ENCODE measurements around the gene CRIP2. TPM values are rescaled to one million over a fixed set of nuclear protein-coding genes. Genes with fewer than 3 reads are reported as not detected.

The CRIP2 gene
- total and polyA plus RNA-seq, 9 of the 15 experiments (the other 6 are each of a cell fraction or from before 2014, with no cell fraction given): 0.18 to 2.0 (median 0.69) TPM; not detected in 1

- Histone ChIP-seq H3K79me2 (ENCODE audit: control insufficient read depth, insufficient read depth, low read length) (peaks cover 63% of the 10 kb centered on the region), H4K20me1 (replicated peaks; ENCODE audit: control insufficient read depth, insufficient read depth, low read length) (peaks cover 8% of the 10 kb centered on the region; the same call in 1 of the 2 replicates), H3K4me2 (ENCODE audit: insufficient read depth, low read length) (no peak overlapping the region), H3K36me3 (ENCODE audit: control insufficient read depth, insufficient read depth, low read length) (peaks cover 51% of the 10 kb centered on the region; the same call in 1 of the 3 replicates), H3K4me3 (no peak overlapping the region), H3K4me1 (replicated peaks in 1 of 2; ENCODE audit: control insufficient read depth in 2 of 2, insufficient read depth in 2 of 2, low read length in 2 of 2) (peaks cover 0 to 50% of the 10 kb centered on the region in 2 experiments; a peak in 2 of 5 replicates), H2AFZ (ENCODE audit: low read depth, low read length) (no peak overlapping the region), H3K27me3 (ENCODE audit: control insufficient read depth in 2 of 2, insufficient read depth in 2 of 2, low read length in 2 of 2) (no peaks in the 10 kb centered on the region), H3K27ac (ENCODE audit: extremely low read depth, low read depth, low read length) (no peak overlapping the region), H3K9me3 (replicated peaks; ENCODE audit: control insufficient read depth, insufficient read depth, low read depth, low read length) (no peaks in the 10 kb centered on the region), H3K9me1 (ENCODE audit: control insufficient read depth, insufficient read depth, low read length) (no peaks in the 10 kb centered on the region), H3K9ac (ENCODE audit: insufficient read depth in 1 of 2, low read depth in 2 of 2, low read length in 2 of 2) (no peak overlapping the region; a peak in 1 of 4 replicates)
- POLR2A ChIA-PET: interaction anchor here (0.5 to 0.7 kb wide), 2 partner anchors 19 to 44 kb away, joined by 3 read pairs; no protein-coding TSS in a partner anchor
- intact Hi-C loops (cut with micrococcal nuclease) (no loop called here), in situ Hi-C loops (cut with MboI) (no loop called here)
- DNase-seq (ENCODE audit: extremely low read depth in 1 of 4, low spot score in 3 of 4): no peak
- BruUV-seq (replicated peaks): no TSS peak
- CTCF ChIA-PET (ENCODE audit: low intra/inter-chr PET ratio): no interaction called here
- 94% methylated on average over 9 of the region's 18 CpGs for WGBS (ENCODE audit: insufficient coverage, low coverage, missing lambda C conversion rate)
- no peak for FAIRE-seq
- ATAC-seq: no peak
- TF ChIP-seq RBFOX2 (IDR thresholded peaks at IDR 0.05; ENCODE audit: low read depth, low read length): 0 out of 2 replicates have a peak, but pooled peaks have one; percentile 11
- no peak for TF ChIP-seq SAFB (IDR thresholded peaks at IDR 0.05; ENCODE audit: borderline replicate concordance, low read depth, low read length)
Observed at GRCh38 chr14:105437723-105438500, 36.7 kb upstream of the CRIP2 start.

GRCh38 chr14:105439179-105439578, 35.4 kb upstream of the CRIP2 start:
- peaks cover 51% of the 10 kb centered on the region; the same call in 1 of the 3 replicates for H3K36me3 ChIP-seq (ENCODE audit: control insufficient read depth, insufficient read depth, low read length)
- 86% methylated on average over 6 of the region's 11 CpGs for whole genome bisulfite sequencing (ENCODE audit: insufficient coverage, low coverage, missing lambda C conversion rate)
- POLR2A ChIA-PET: no interaction called here
- H2AFZ ChIP-seq (ENCODE audit: low read depth, low read length): no peak overlapping the region
- TF ChIP-seq NELFE (IDR thresholded peaks at IDR 0.05; ENCODE audit: insufficient read depth, insufficient read length) (no peak), GABPB2 (CRISPR knock-in tag; conservative IDR thresholded peaks at IDR 0.05) (no peak), STAT5B (CRISPR knock-in tag; IDR thresholded peaks at IDR 0.05) (no peak), STAT5A (IDR thresholded peaks at IDR 0.05; ENCODE audit: borderline replicate concordance, low read length) (no peak), NR2C1 (IDR thresholded peaks at IDR 0.05) (no peak), NR2C1 (tag; IDR thresholded peaks at IDR 0.05) (no peak), TCF7 (IDR thresholded peaks at IDR 0.05; ENCODE audit: borderline replicate concordance) (no peak), USF1 (CRISPR knock-in tag; IDR thresholded peaks at IDR 0.05) (no peak), BMI1 (IDR thresholded peaks at IDR 0.05; ENCODE audit: low read length) (no peak), ESRRB (CRISPR knock-in tag; IDR thresholded peaks at IDR 0.05; ENCODE audit: borderline replicate concordance) (no peak)
- H3K4me3 ChIP-seq: no peak overlapping the region
- CTCF ChIA-PET (ENCODE audit: low intra/inter-chr PET ratio): no interaction called here
- no TSS peak for BruUV-seq (replicated peaks)
- DNase-seq (ENCODE audit: extremely low read depth in 1 of 4, low spot score in 3 of 4) (no peak), ATAC-seq (no peak), FAIRE-seq (no peak)
- intact Hi-C loops (cut with micrococcal nuclease): no loop called here
- H3K79me2 ChIP-seq (ENCODE audit: control insufficient read depth, insufficient read depth, low read length): peaks cover 51% of the 10 kb centered on the region
- H3K9ac ChIP-seq (ENCODE audit: insufficient read depth in 1 of 2, low read depth in 2 of 2, low read length in 2 of 2): no peak overlapping the region; a peak in 1 of 4 replicates
- no peaks in the 10 kb centered on the region for H3K27me3 ChIP-seq (ENCODE audit: control insufficient read depth in 2 of 2, insufficient read depth in 2 of 2, low read length in 2 of 2)
- peaks cover 0 to 45% of the 10 kb centered on the region in 2 experiments; a peak in 2 of 5 replicates for H3K4me1 ChIP-seq (replicated peaks in 1 of 2; ENCODE audit: control insufficient read depth in 2 of 2, insufficient read depth in 2 of 2, low read length in 2 of 2)
- no peak overlapping the region for H3K27ac ChIP-seq (ENCODE audit: extremely low read depth, low read depth, low read length)
- no peaks in the 10 kb centered on the region for H3K9me1 ChIP-seq (ENCODE audit: control insufficient read depth, insufficient read depth, low read length)
- H3K4me2 ChIP-seq (ENCODE audit: insufficient read depth, low read length): no peak overlapping the region
- H3K9me3 ChIP-seq (replicated peaks; ENCODE audit: control insufficient read depth, insufficient read depth, low read depth, low read length): no peaks in the 10 kb centered on the region
- in situ Hi-C loops (cut with MboI): no loop called here
- peaks cover 8% of the 10 kb centered on the region; the same call in 1 of the 2 replicates for H4K20me1 ChIP-seq (replicated peaks; ENCODE audit: control insufficient read depth, insufficient read depth, low read length)
